Measurements from ENCODE around the gene SF1.
A peak's percentile ranks its signal among the peaks of the same experiment; 100 is the strongest.

Gene SF1

GRCh38 chr11:64776425-64776824, 1.9 kb downstream of the SF1 start:
- peaks cover 58% of the 10 kb centered on the region for H3K36me3 ChIP-seq (ENCODE audit: insufficient read depth, low read length)
- no peaks in the 10 kb centered on the region for H3K9me3 ChIP-seq (ENCODE audit: insufficient read depth, low read depth, low read length)
- no peaks in the 10 kb centered on the region for H3K9me2 ChIP-seq (replicated peaks; ENCODE audit: low read depth, low read length)
- H3K4me3 ChIP-seq (ENCODE audit: low read length, poor library complexity, severe bottlenecking) = peak overlapping the region; percentile 91
- TF ChIP-seq CTCF (conservative IDR thresholded peaks at IDR 0.05; ENCODE audit: low read length) (no peak), EZH2phosphoT487 (IDR thresholded peaks at IDR 0.05; ENCODE audit: borderline replicate concordance) (no peak)
- peaks cover 73% of the 10 kb centered on the region for H3K79me2 ChIP-seq (ENCODE audit: insufficient read depth, low read length)
- peaks cover 69% of the 10 kb centered on the region for H3K4me1 ChIP-seq (ENCODE audit: insufficient read depth, low read length, poor library complexity, severe bottlenecking)
- no peak overlapping the region for H2AFZ ChIP-seq (ENCODE audit: low read length)
- peaks cover 61% of the 10 kb centered on the region for H4K20me1 ChIP-seq (ENCODE audit: insufficient read depth, low read length, poor library complexity, severe bottlenecking)
- peak overlapping the region; percentile 92 for H3K4me2 ChIP-seq (ENCODE audit: low read depth, low read length, poor library complexity, severe bottlenecking)
- H3F3A ChIP-seq (ENCODE audit: low read depth) = peaks cover 21% of the 10 kb centered on the region; the same call in 1 of the 2 replicates
- H3K9ac ChIP-seq (ENCODE audit: low read depth, low read length, poor library complexity, severe bottlenecking) = peak overlapping the region; percentile 80
- no peaks in the 10 kb centered on the region for H3K27me3 ChIP-seq (ENCODE audit: insufficient read depth, low read length, poor library complexity, severe bottlenecking)

- peaks cover 81% of the 10 kb centered on the region for H3K36me3 ChIP-seq (ENCODE audit: insufficient read depth, low read length)
- H3F3A ChIP-seq (ENCODE audit: low read depth) = peaks cover 27% of the 10 kb centered on the region; the same call in 1 of the 2 replicates
- H3K4me1 ChIP-seq (ENCODE audit: insufficient read depth, low read length, poor library complexity, severe bottlenecking) = peaks cover 60% of the 10 kb centered on the region
- H3K27me3 ChIP-seq (ENCODE audit: insufficient read depth, low read length, poor library complexity, severe bottlenecking) = no peaks in the 10 kb centered on the region
- H4K20me1 ChIP-seq (ENCODE audit: insufficient read depth, low read length, poor library complexity, severe bottlenecking) = peaks cover 84% of the 10 kb centered on the region
- no peaks in the 10 kb centered on the region for H3K9me2 ChIP-seq (replicated peaks; ENCODE audit: low read depth, low read length)
- H3K9ac ChIP-seq (ENCODE audit: low read depth, low read length, poor library complexity, severe bottlenecking) = peak overlapping the region; percentile 8
- H3K9me3 ChIP-seq (ENCODE audit: insufficient read depth, low read depth, low read length) = no peaks in the 10 kb centered on the region
- no peak for TF ChIP-seq EZH2phosphoT487 (IDR thresholded peaks at IDR 0.05; ENCODE audit: borderline replicate concordance)
- TF ChIP-seq CTCF (conservative IDR thresholded peaks at IDR 0.05; ENCODE audit: low read length) = no peak
- no peak overlapping the region for H2AFZ ChIP-seq (ENCODE audit: low read length)
- H3K79me2 ChIP-seq (ENCODE audit: insufficient read depth, low read length) = peaks cover 85% of the 10 kb centered on the region
- H3K4me2 ChIP-seq (ENCODE audit: low read depth, low read length, poor library complexity, severe bottlenecking) = peak overlapping the region; percentile 92
- peak overlapping the region; percentile 35 for H3K4me3 ChIP-seq (ENCODE audit: low read length, poor library complexity, severe bottlenecking)
Observed at GRCh38 chr11:64774144-64774543, 4.2 kb downstream of the SF1 start.

- Histone ChIP-seq H4K20me1 (ENCODE audit: insufficient read depth, low read length, poor library complexity, severe bottlenecking) (peaks cover 99% of the 10 kb centered on the region), H3K36me3 (ENCODE audit: insufficient read depth, low read length) (peaks cover 98% of the 10 kb centered on the region), H3K4me2 (ENCODE audit: low read depth, low read length, poor library complexity, severe bottlenecking) (peak overlapping the region; percentile 92), H3K79me2 (ENCODE audit: insufficient read depth, low read length) (peaks cover 99% of the 10 kb centered on the region), H3K4me1 (ENCODE audit: insufficient read depth, low read length, poor library complexity, severe bottlenecking) (peaks cover 68% of the 10 kb centered on the region), H3K9me2 (replicated peaks; ENCODE audit: low read depth, low read length) (no peaks in the 10 kb centered on the region), H2AFZ (ENCODE audit: low read length) (no peak overlapping the region), H3K27me3 (ENCODE audit: insufficient read depth, low read length, poor library complexity, severe bottlenecking) (no peaks in the 10 kb centered on the region), H3K4me3 (ENCODE audit: low read length, poor library complexity, severe bottlenecking) (peak overlapping the region; percentile 35), H3K9ac (ENCODE audit: low read depth, low read length, poor library complexity, severe bottlenecking) (peak overlapping the region; percentile 8), H3K9me3 (ENCODE audit: insufficient read depth, low read depth, low read length) (no peaks in the 10 kb centered on the region), H3F3A (ENCODE audit: low read depth) (peaks cover 34% of the 10 kb centered on the region)
- TF ChIP-seq EZH2phosphoT487 (IDR thresholded peaks at IDR 0.05; ENCODE audit: borderline replicate concordance) (no peak), CTCF (conservative IDR thresholded peaks at IDR 0.05; ENCODE audit: low read length) (no peak)
Observed at GRCh38 chr11:64772303-64773018, 5.9 kb downstream of the SF1 start.
